NB4 (cell line): ENCODE results near the gene SMIM35.

Experiments used
- MYC ChIP-seq: IDR thresholded peaks from 2 replicates; pipeline ENCODE4 v1.6.1; 2011; ENCODE audit warnings: low read depth, low read length
- POLR2A ChIP-seq: IDR thresholded peaks from 2 replicates; pipeline ENCODE4 v1.6.1; 2011; ENCODE audit warnings: mild to moderate bottlenecking; ENCODE audit not compliant: insufficient read length; ENCODE audit errors: extremely low read depth
- TF ChIP-seq, protein P1 (sequence below): IDR thresholded peaks from one replicate; pipeline ENCODE4 v1.5.1; 2012; ENCODE audit warnings: low read depth, low read length
- TF ChIP-seq, protein P2 (sequence below): IDR thresholded peaks from 2 replicates; pipeline ENCODE4 v1.6.1; 2011; ENCODE audit warnings: low read depth, low read length

DNA sequence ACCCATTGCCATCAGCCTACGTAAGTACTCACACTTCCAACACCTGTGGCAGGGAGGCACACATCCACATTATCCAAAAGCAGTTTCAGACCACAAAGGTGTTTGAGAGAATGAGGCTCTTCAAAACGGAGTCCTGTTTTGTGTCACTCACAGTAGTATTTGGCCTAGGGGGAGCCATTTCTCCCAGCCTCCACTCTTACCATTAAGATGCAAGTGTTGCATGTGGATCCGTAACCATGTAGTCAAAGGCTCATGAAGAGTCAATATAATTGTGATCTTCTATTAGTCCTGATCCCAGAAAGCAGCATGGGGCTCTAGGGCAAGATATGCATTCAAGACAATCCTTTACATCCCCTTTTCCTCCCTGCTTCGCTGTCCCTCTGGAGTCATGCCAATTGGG is 59.1 kb downstream of the SMIM35 start:
- TF ChIP-seq, protein P1, sequence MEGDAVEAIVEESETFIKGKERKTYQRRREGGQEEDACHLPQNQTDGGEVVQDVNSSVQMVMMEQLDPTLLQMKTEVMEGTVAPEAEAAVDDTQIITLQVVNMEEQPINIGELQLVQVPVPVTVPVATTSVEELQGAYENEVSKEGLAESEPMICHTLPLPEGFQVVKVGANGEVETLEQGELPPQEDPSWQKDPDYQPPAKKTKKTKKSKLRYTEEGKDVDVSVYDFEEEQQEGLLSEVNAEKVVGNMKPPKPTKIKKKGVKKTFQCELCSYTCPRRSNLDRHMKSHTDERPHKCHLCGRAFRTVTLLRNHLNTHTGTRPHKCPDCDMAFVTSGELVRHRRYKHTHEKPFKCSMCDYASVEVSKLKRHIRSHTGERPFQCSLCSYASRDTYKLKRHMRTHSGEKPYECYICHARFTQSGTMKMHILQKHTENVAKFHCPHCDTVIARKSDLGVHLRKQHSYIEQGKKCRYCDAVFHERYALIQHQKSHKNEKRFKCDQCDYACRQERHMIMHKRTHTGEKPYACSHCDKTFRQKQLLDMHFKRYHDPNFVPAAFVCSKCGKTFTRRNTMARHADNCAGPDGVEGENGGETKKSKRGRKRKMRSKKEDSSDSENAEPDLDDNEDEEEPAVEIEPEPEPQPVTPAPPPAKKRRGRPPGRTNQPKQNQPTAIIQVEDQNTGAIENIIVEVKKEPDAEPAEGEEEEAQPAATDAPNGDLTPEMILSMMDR = no peak
- TF ChIP-seq, protein P2, sequence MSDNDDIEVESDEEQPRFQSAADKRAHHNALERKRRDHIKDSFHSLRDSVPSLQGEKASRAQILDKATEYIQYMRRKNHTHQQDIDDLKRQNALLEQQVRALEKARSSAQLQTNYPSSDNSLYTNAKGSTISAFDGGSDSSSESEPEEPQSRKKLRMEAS = no peak
- TF ChIP-seq MYC (no peak), POLR2A (no peak)
